Kidney capillary endothelial cell (primary cell): ENCODE data around the gene PYY.

Experiments used
- DNase-seq: peaks from one replicate; pipeline ENCODE4 v3.0.0-alpha.2; 2018; ENCODE audit warnings: low spot score

The PYY gene

GRCh38 chr17:43915559-43915958 is 38.2 kb downstream of the PYY start:
- DNase-seq: no peak

DNA sequence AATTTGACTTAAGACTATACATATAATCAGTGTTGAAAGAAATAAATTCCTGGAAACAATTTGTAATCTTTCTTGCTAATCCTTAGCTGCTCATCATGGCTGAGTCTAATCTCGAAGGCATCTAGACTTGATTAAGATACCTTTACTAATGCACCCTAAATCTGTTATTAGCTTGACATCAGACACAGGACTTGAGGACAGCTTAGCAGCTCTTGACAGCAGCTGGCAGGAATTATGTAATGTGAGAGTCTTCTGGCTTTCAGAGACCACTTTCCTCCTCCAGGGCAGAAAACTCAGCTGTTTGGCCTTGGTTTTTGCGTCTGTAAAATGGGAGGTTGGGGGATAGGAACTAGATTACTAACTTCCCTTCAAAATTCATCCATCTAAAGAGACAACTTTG is 39.3 kb downstream of the PYY start:
- no peak for DNase-seq

- DNase-seq: no peak
Observed at GRCh38 chr17:43913584-43913983, 40.2 kb downstream of the PYY start.

DNA sequence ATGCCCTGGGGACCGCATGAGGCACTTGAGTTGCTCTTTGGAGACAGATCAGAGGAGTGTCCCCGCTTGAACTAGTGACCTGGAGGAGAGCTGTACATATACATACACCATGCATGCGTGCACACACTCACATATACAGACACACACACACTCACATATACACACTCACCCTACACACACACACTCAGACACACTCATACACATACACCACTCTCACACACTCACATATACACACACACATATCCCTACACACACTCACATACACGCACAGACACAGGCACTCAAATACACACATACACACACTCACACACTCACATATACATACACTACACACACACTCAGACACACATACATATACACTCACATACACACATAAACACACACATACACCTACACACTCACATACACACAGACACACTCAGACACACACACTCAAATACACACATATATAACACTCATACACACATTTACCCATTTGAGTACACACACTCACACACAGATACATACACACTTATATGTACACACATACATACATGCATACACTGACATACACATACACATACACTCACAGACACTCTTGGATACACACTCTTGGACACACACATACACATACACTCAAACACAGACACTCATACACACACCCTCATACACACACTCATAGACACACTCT is 41.0 kb downstream of the PYY start:
- no peak for DNase-seq

- DNase-seq: no peak
Observed at GRCh38 chr17:43911904-43912303, 41.8 kb downstream of the PYY start.

GRCh38 chr17:43909537-43910231 is 44.1 kb downstream of the PYY start:
- DNase-seq: no peak

DNA sequence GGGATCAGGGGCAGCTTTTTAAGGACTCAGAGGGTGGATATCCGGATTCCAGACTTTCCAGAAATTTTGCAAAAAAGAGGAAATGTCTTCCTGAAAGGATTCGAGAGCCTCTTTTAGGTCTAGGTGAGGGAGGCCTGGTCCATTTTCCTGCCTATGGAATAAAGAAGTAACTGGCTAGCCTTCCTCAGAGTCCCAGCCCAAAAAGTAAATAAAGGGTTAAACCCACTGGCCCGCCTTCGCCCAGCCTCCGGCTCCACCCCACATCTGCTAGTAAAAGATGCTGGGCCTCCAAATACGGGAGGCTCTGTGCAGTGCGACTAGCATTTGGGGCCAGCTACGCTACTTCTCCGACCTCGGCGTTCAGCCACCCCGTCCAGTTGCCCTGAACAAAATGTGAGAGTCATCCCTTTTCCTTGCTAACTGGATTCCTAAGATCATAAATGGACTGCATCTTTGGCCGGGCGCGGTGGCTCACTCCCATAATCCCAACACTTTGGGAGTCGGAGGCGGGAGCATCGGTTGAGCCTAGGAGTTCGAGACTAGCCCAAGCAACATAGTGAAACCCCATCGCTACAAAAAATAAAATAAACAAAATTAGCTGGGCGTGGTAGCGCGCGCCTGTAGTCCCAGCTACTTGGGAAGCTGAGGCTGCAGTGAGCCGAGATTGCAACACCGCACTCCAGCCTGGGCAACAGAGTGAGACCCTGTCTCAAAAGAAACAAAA is 45.6 kb downstream of the PYY start:
- DNase-seq: no peak

GRCh38 chr17:43907425-43907981 is 46.2 kb downstream of the PYY start, which contains the start of gene MPP2:
MPP2 (minus strand) TSS chr17:43907536; CDS start chr17:43904460, 3,076 bp downstream.
- no peak for DNase-seq

DNA sequence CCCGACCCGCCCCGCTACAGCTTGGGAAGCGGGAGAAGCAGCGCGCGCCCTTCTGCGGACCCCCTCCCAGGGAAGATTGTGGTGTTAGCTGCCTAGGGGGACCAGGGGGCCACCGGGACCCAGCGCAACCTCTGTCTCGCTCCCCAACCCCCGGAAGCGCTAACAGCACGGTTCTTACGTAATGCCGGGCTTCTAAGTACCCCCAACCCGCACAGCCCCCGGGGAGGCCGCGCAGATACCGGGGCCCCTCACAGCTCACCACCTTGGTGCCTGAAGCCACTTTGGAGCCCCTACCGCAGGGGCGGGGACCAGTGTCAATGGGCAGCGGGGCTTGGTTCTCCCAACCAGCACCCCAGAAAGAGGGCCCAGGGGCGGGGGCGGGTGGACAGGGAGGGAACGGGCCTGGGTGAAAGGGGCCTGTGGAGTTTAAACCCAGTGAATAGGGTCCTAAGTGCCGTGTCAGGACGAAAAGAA is 46.8 kb downstream of the PYY start:
- DNase-seq: no peak

DNA sequence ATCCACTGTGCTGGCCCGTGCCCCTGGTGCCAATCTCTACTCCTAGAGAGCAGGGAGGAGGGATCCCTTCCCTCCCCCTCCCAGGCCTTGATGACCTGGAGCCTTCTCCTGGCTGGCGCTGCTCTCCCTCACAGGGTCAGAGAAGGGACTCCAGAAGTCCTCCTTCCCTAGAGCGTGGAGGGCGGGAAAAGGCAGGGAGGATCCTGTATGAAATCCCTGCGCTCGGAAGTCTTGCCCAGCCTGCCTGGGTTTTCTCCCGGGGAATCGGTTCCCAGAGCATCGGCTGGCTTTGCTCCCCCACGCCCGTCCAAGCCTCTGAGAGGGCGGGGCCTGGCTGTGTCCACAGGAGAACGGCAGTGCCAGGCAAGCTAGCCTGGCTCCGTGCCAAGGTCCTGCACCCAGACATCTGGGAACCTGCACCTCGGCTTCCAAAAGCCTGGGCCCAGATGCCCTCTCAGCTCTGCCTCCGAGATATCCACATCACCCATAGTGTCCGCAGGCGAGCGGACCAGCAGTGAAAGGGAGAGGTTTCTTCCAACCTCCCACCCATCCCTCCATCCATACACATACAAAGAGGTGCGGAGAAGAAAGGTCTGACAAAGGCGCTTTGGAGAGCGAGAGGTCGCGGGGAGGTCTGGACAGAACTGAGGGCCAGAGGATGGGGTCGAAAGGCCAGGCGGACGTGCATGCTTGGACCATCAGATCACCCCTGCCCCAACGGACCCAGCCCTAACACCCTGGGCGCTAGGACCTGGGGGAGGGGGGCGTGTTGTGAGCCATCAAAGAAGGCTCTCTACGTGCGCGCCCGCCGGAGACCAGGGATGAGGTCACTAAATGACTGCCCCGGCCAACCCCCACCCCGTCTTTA is 47.5 kb downstream of the PYY start:
- no peak for DNase-seq

GRCh38 chr17:43905400-43905984 is 48.2 kb downstream of the PYY start:
- no peak for DNase-seq
